OCI-M1 (cell line): ENCODE results near the gene ABCB10.
"Not testable (repeated sequence)": the region's sequence is repeated elsewhere in the genome, so short reads cannot be mapped to it uniquely, and the experiment has no call there.

Experiments used
- DNase-seq: peaks from one replicate; lab custom pipeline; 2025; lab: John Stamatoyannopoulos, UW

Gene ABCB10

GRCh38 chr1:229558460-229559335 is at the start of gene ABCB10:
Gene ABCB10 (minus strand): TSS chr1:229558707. CDS start chr1:229558652, 55 bp downstream.
- DNase-seq = peak; percentile 99

DNA sequence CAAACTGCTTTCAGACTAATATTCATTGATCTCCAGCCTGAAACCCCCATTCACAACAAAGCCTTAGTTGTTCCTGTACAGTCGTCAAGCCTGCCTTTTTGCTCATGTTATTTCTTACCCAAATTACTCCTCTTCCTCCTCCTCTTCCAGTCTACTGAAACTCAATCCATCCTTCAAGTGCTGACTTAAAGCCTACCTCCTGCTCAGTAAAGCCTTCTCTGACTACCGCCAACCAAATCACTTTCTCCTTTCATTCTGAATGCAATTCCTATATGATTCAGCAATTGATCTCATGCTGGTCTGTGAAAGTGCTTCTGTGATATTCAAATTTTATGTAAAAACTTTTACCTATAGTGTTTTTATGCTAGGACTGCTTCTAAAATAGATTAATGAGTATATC is 48.9 kb upstream of the ABCB10 start:
- no peak for DNase-seq

DNA sequence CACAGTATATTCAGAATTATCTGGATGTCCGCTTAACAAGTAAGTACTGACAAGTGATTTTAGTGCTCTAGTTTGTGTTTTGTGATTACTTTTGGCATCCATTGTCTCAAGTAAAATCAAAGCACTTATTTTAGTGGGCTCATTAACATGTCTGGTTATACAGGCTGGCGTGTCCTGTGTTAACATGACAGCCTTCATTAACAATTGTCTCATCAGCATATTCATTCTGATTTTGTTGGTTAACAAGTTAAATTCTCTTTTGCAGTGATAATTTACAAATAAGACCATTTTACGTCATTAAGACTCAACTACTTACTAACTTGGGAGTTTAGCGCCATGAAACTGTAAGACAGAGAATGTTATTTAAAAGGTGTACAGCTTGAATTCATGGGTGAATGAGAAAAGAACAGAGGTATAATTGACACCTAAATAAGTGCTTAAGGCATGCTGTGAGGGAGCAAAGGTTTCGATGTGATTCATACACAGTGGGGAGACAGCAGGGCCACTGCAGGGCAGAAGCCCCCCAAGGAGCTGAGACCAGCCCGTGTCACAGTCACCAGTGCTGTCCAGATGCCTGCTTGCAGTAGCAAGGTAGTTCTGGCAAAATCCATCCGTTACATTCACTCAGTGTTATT is 45.0 kb upstream of the ABCB10 start:
- DNase-seq = no peak

GRCh38 chr1:229600229-229600628 is 41.7 kb upstream of the ABCB10 start:
- no peak for DNase-seq

GRCh38 chr1:229599218-229599954 is 40.9 kb upstream of the ABCB10 start:
- no peak for DNase-seq

- no peak for DNase-seq
Measured at GRCh38 chr1:229597877-229598276, 39.4 kb upstream of the ABCB10 start.

- DNase-seq = no peak
Measured at GRCh38 chr1:229596925-229597699, 38.6 kb upstream of the ABCB10 start.

GRCh38 chr1:229595876-229596275 is 37.4 kb upstream of the ABCB10 start:
- not testable (repeated sequence) for DNase-seq

DNA sequence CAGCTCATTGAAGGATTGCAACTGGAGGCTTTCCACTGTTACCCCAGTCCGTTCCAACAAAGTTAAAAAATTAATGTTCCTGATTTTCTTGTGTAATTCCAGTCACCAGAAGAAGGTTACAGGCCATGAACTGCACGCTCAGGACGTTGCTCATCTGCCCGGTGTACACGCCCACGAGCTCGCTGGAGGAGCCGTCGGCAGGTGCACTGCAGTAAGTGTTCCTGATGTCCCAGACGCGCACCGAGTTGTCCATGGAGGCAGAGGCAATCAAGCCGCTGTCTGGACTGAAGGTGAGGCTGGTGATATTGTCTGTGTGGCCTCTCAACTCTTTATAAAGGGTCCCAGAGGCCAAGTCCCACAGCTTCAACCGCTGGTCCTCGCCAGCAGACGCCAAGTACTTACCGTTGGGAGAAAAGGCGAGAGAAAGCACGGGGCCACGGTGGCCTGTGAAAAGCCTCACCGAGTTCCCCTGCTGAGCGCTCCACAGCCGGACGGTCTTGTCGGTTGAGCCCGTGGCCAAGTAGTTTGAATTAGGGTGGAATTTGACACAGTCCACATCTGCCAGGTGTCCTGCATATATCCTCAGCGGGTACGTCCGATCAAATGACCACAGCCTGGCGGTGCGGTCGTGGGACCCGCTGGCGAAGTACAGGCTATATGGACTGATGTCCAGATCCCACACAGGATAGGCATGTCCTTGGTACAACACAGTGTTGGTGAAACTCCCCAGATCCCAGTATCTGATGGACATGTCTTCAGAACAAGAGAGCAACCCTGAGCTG is 35.9 kb upstream of the ABCB10 start:
- no peak for DNase-seq

DNA sequence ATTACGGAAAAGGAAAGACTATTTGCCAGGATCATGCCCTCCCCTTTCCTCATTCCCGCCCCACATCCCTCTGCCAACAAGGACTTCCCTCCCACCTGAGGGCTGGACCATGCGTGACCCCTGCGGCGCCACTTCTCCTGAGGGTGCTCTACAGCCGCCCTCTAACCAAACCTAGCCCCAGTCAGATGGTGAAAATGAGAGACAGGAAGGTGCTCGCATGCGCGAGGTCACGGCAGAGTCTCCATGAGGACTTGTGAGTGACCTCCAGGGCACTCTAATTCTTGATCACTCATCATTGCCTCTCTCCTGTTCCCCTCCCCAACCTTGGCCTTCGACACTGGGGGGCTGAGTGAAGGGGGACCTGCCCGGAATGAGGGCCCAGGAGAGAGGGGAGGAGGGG is 35.3 kb upstream of the ABCB10 start:
- DNase-seq = no peak

DNA sequence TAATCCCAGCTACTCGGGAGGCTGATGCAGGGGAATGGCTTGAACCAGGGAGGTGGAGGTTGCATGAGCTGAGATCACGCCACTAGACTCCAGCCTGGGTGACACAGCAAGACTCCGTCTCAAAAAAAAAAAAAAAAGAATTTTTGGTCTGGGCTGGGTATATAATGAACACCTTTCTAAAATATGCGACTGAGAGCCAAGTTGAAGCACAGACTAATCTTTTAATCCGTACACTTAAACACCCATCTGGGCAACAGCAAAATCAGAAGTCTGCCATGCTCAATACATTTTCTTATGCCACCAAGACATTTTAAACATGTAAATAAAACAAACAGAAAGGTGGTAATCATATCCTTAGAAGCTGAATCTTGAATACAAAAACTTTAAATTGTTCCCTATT is 31.6 kb upstream of the ABCB10 start:
- DNase-seq = no peak

DNA sequence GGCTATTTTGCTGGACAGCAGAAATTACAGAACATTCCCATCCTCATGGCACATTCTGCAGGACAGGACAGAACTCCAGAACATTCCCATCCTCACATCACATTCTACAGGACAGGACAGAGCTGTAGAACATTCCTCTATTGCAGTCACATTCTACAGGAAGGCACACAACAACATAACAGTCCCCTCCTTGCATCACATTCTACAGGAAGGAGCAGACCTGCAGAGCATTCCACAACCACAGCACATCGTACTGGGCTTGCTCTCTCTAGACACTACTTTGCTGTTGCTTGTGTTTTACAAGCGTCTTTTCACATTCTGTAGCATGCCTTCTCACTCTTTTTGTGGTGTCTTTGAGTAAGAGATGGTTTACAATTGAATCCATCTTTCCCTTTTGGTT is 26.8 kb upstream of the ABCB10 start:
- no peak for DNase-seq

GRCh38 chr1:229582715-229583114 is 24.2 kb upstream of the ABCB10 start:
- DNase-seq = no peak

DNA sequence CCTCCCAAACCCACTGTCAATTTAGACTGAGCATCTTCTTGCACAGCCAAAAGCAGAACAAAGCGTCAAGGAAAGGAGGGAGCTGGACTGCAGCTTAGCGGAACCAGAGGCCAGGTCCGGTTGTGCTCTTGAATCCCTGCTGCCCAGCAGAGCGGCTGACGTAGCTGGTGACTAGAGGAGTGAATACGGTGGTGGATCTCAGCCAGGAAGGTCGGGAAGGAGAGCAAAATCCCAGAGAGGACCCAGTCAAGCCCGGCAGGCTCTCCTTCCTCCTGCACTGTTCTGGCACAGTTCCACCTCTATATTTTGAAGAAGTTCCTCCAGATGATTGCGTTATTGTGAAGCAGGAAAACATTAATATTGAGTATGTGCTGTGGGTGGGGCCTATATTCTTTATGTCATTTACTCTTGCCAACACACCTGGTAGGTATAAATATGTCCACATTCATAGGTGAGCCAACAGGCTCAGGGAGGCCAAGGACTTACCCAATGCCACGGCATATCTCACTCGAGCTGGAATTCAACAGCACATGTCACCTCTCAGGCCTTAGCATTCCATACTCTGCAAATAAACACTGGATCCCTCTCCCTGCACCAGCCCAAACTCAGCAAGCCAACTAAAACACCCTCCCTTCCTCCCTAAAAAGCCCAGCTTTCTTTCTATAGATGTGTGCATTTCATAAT is 23.6 kb upstream of the ABCB10 start:
- DNase-seq = no peak

GRCh38 chr1:229581485-229581884 is 23.0 kb upstream of the ABCB10 start:
- DNase-seq = no peak

DNA sequence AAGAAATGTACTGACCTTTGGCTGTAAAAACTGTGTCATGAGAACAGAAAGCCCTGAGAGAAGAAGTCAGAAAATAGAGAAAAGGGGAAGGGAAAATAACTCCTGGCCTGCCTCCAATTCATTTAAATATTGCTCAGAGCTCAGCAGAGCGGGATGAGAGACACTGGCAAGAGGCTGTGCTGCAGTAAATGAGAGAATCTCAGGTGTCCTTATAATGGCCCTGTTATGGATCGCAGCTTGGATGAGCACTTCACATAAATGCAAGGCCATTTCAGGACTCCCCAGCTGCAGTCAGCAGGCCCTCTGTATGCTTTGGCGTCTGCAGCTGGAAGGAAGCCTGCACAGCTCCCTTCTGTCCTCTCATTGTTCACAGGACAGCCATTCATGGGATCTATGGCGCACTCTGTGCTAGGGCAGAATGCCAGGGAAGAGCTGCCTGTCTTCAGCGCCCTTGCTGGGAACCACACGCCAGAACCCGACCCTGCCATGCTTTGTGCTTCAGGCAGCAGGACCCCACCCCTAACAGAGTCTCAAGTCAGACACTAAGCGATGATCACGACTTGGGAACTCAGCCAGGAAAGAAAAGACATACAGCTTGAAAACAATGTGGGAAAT is 20.7 kb upstream of the ABCB10 start:
- DNase-seq = peak; percentile 61

- DNase-seq = peak; percentile 61
Measured at GRCh38 chr1:229578168-229579058, 19.9 kb upstream of the ABCB10 start.

DNA sequence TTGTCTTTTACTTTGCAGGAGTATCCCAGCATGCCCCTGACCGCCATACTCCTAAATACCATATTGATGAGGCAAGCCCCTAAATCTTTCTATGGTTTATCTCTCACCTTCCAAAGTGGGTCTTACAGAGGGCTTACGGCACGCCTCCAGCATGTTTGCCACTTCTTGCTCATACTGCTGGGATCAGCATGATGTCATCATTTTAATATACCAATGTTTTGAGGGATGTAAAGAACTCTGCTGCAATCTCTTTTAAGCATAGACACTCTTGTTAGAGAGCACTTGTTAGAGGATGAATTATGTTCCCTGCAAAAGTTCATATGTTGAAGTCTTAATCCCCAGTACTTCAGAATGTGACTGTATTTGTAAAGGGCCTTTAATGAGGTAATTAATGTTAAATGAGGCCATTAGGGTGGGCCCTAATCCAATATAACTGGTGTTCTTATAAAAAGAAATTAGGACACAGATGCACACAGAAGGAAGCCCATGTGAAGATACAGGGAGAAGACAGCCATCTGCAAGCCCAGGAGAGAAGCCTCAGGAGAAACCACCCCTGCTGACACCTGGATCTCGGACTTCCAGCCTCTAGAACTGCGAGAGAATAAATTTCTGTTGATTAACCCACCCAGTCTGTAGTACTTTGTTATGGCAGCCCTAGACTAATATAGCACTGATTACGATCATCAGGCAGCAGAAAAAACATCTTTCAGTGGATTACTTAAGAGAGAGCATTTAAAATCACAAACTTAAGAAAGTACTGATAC is 16.4 kb upstream of the ABCB10 start:
- no peak for DNase-seq
